Testis (tissue), 3 donors: ENCODE results near the gene PALS2. TPM values are rescaled to one million over a fixed set of nuclear protein-coding genes. Genes with fewer than 3 reads are reported as not detected.

Source experiments
- DNase-seq: peaks from one replicate; pipeline ENCODE4 v3.0.0-alpha.2; 2019
- H3K27ac ChIP-seq, 2 donors: fragments of 200-600 bp; sonication (generic); one replicate each; pipeline ENCODE4 v1.5.1; 2019
- H3K27me3 ChIP-seq: fragments of 200-600 bp; sonication (generic); one replicate; pipeline ENCODE4 v1.5.1; 2019
- H3K36me3 ChIP-seq: fragments of 200-600 bp; sonication (generic); one replicate; pipeline ENCODE4 v1.5.1; 2017; ENCODE audit warnings: low read depth; ENCODE audit errors: missing control alignments
- H3K4me1 ChIP-seq: fragments of 200-600 bp; sonication (generic); one replicate; pipeline ENCODE4 v1.5.1; 2019
- H3K4me3 ChIP-seq, 2 donors: fragments of 200-600 bp; sonication (generic); one replicate each; pipeline ENCODE4 v1.5.1; 2017 to 2019
- H3K9me3 ChIP-seq: fragments of 200-600 bp; sonication (generic); one replicate; pipeline ENCODE4 v1.5.1; 2017
- POLR2A ChIP-seq: fragments of 450-650 bp; IDR thresholded peaks from one replicate; pipeline ENCODE4 v1.6.1; 2017; ENCODE audit warnings: antibody characterized with exemption, mild to moderate bottlenecking, moderate library complexity
- WGBS, 2 donors: methylation state at CpG; one replicate each; pipeline ENCODE4 v1.1.5; 2018; 5-methylcytosine and 5-hydroxymethylcytosine counted together
- intact Hi-C: fragments of 100-400 bp; cut with DNase I; formaldehyde crosslinking; loops from one replicate; pipeline ENCODE4 v1.15.1; 2023; ENCODE audit warnings: low total_unique reads
- polyA plus RNA-seq: library from polyadenylated mRNA; stranded (reverse); fragments of 350-450 nt; fragmentation: Illumina TruSeq; extraction: RNeasy Lipid Tissue Mini Kit (QIAGEN cat#74804); gene quantifications from one replicate; pipeline ENCODE4 v1.2.3, GENCODE V29; 2014; ENCODE audit warnings: low read depth, low replicate concordance; ENCODE audit not compliant: insufficient read depth
- total RNA-seq, 2 donors: library from RNA; depleted of rRNA; stranded (reverse); fragments of >200 nt; gene quantifications; one replicate each; pipeline ENCODE4 v1.2.3, GENCODE V29; 2016
- TF ChIP-seq, protein P1 (sequence below), 3 experiments: fragments of 450-650 bp in 2 of 3; fragments of 200-600 bp in 1 of 3; sonication (generic) in 1 of 3; IDR thresholded peaks; one replicate each; pipeline ENCODE4 v1.5.1; 2016 to 2019; ENCODE audit warnings: antibody characterized with exemption in 3 of 3, mild to moderate bottlenecking in 2 of 3, moderate library complexity in 1 of 3

Gene PALS2
- total and polyA plus RNA-seq, 3 donors from 2014 or later, result 26.9 to 80.2 (median 30.8) TPM

DNA sequence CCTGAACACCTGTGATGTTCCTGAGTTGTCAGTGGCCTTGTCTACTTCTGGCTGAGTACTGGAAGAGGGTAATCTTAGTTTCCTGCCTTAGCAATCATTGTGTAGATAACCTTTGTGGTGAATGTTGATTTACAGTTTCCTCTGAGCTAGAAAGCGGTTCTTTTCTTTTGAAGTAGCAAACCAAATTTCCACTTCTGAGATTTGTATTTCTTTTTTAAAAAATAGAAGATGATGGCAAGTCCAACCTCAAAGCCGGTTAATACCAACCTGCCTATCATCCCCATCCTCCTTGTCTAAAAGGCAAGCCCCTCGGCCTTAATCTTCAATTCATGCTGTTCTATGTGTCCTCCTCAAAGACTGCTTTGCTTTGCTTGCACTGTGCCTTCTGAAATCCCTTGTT lies 12.5 kb upstream of the PALS2 start:
- intact Hi-C loops, result no loop called here
- H3K27ac ChIP-seq, result no peak overlapping the region
- TF ChIP-seq POLR2A, result no peak
- TF ChIP-seq, protein P1, sequence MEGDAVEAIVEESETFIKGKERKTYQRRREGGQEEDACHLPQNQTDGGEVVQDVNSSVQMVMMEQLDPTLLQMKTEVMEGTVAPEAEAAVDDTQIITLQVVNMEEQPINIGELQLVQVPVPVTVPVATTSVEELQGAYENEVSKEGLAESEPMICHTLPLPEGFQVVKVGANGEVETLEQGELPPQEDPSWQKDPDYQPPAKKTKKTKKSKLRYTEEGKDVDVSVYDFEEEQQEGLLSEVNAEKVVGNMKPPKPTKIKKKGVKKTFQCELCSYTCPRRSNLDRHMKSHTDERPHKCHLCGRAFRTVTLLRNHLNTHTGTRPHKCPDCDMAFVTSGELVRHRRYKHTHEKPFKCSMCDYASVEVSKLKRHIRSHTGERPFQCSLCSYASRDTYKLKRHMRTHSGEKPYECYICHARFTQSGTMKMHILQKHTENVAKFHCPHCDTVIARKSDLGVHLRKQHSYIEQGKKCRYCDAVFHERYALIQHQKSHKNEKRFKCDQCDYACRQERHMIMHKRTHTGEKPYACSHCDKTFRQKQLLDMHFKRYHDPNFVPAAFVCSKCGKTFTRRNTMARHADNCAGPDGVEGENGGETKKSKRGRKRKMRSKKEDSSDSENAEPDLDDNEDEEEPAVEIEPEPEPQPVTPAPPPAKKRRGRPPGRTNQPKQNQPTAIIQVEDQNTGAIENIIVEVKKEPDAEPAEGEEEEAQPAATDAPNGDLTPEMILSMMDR (IDR thresholded peaks at IDR 0.05), result no peak
- H3K36me3 ChIP-seq, result no peaks in the 10 kb centered on the region
- no peaks in the 10 kb centered on the region for H3K27me3 ChIP-seq
- H3K9me3 ChIP-seq, result no peaks in the 10 kb centered on the region
- H3K4me3 ChIP-seq, result no peak overlapping the region
- H3K4me1 ChIP-seq, result no peaks in the 10 kb centered on the region
- whole genome bisulfite sequencing, 2 donors, result 74 to 81% methylated on average over 3 of the region's 3 CpGs
- DNase-seq, result no peak

DNA sequence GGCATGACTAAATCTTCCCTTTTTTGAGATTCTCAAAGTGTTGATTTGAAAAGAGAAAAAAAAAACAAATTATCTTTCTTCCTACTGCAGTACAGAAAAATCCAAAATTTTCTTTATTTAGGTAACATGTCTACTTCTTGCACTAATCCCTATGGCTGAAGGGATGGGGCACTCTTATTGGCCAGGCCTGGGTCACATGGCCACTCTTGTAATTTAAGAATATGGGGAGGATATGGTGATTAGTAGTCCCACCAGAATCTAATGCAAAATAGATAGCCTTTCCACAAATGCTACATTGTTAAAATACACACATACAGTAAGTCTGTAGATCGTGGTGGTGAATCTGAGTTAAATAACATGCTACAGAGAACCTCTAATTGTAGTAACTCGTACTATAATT lies 7.0 kb upstream of the PALS2 start:
- no peak for TF ChIP-seq POLR2A
- TF ChIP-seq, protein P1 (IDR thresholded peaks at IDR 0.05), result no peak
- intact Hi-C loops, result no loop called here
- no peaks in the 10 kb centered on the region for H3K4me1 ChIP-seq
- 81 to 82% methylated on average over 2 of the region's 2 CpGs for WGBS, 2 donors
- no peaks in the 10 kb centered on the region for H3K9me3 ChIP-seq
- no peaks in the 10 kb centered on the region for H3K27me3 ChIP-seq
- no peak overlapping the region for H3K27ac ChIP-seq
- H3K36me3 ChIP-seq, result no peaks in the 10 kb centered on the region
- DNase-seq, result no peak
- no peak overlapping the region for H3K4me3 ChIP-seq

DNA sequence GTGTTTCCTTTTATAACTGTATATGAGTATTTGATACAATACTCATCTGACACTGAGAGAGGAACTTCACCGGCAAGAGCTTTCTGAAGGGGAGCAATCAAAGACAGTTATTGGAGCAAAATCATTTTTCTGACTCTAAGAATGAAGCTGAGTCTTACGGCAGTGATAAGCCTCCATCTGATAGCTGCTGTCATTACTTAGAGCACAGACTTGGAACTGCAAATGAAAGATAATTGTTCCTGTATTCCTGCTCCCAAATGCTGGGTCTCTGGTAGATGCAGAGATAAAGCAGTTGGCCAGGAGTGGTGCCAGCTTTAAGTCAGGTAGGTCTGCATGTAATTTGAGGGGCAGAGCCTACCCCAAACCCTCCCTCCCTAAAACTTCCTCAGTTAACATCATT lies 2.3 kb upstream of the PALS2 start:
- H3K27ac ChIP-seq, result no peak overlapping the region
- H3K36me3 ChIP-seq, result no peaks in the 10 kb centered on the region
- TF ChIP-seq POLR2A, result no peak
- TF ChIP-seq, protein P1 (IDR thresholded peaks at IDR 0.05), result no peak
- DNase-seq, result no peak
- peaks cover 7% of the 10 kb centered on the region for H3K4me1 ChIP-seq
- no peaks in the 10 kb centered on the region for H3K9me3 ChIP-seq
- H3K4me3 ChIP-seq, result no peak overlapping the region
- H3K27me3 ChIP-seq, result no peaks in the 10 kb centered on the region
- intact Hi-C loops, result no loop called here
- WGBS, 2 donors, result 41 to 42% methylated on average over 2 of the region's 2 CpGs

DNA sequence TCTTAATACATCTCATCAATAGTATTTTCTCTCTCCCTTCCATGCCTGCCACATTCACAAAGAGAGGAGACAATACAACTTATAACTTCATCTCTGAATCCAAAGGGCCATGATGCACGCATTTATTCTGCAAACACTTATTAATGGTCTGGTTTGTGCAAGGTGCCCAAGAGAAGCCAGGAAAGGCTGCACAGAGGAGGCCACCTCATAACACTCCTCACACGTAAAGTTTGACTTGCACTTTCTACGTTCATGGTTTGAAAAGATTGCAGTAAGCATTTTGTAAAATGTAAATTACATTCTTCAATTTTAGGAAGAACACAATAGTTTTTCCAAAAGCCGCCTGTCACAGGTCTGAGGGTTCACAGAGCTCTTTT lies 1.2 kb upstream of the PALS2 start:
- intact Hi-C loops, result no loop called here
- Histone ChIP-seq H3K36me3 (no peaks in the 10 kb centered on the region), H3K27me3 (no peaks in the 10 kb centered on the region), H3K4me3 (no peak overlapping the region), H3K9me3 (no peaks in the 10 kb centered on the region), H3K4me1 (peaks cover 7% of the 10 kb centered on the region), H3K27ac (no peak overlapping the region)
- WGBS, 2 donors, result 39 to 41% methylated on average over 4 of the region's 4 CpGs
- no peak for TF ChIP-seq POLR2A
- TF ChIP-seq, protein P1 (IDR thresholded peaks at IDR 0.05), result no peak
- no peak for DNase-seq

DNA sequence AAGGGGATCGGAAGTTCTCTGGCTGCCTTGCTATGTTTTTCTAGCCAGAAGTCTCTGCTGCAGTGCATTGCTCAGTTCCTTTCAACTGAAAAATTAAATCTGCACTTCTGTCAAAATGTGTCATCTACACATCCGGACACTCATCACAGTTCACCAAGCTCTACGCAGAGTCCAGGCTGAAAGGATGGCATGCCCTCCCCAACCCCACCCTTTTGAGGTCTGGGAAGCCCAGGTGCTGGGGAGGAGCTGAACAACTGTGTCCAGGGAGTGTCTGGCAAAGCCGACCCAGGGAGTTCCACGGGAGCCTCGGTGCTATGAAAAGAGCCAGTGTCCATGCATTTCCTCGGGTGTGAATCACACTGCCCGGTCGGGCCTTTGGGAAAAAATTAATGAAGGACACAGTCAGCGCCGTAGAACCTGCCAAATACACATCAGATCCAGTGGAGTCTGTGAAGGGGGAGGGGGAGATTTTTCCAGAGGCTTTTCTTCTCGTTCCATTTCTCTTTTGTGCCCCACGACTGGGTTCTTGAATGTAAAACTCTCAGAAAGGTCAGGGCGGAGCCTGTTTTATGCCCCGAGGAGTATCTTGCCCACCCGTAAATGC lies 757 bp upstream of the PALS2 start:
- 2 to 3% methylated on average over 13 to 16 of the region's 16 CpGs for WGBS, 2 donors

More for the DNA sequence above, 757 bp upstream of the PALS2 start:
- intact Hi-C loops, result no loop called here
- H3K27me3 ChIP-seq, result no peaks in the 10 kb centered on the region
- H3K9me3 ChIP-seq, result no peaks in the 10 kb centered on the region
- H3K27ac ChIP-seq, result peak overlapping the region; percentile 72 to 73
- peak overlapping the region; percentile 68 to 80 for H3K4me3 ChIP-seq
- peak; percentile 26 for DNase-seq
- TF ChIP-seq, protein P1 (IDR thresholded peaks at IDR 0.05), result no peak
- no peak for TF ChIP-seq POLR2A
- peaks cover 7% of the 10 kb centered on the region for H3K4me1 ChIP-seq
- H3K36me3 ChIP-seq, result no peaks in the 10 kb centered on the region
